ENCODE results near the gene COL1A2.

The COL1A2 gene

GRCh38 chr7:94440451-94441039 lies 45.9 kb downstream of the COL1A2 start:
- no peak overlapping the region for H3K27ac Mint-ChIP-seq
- peaks cover 4% of the 10 kb centered on the region for H3K4me1 Mint-ChIP-seq (ENCODE audit: low read depth)
- no peaks in the 10 kb centered on the region for H3K9me3 Mint-ChIP-seq
- peaks cover 36% of the 10 kb centered on the region for H3K27me3 Mint-ChIP-seq (ENCODE audit: low read depth)
- DNase-seq (ENCODE audit: low spot score) = no peak
- no peak overlapping the region for H3K4me3 Mint-ChIP-seq
- H3K36me3 Mint-ChIP-seq (ENCODE audit: low read depth) = no peaks in the 10 kb centered on the region

GRCh38 chr7:94441138-94441537 lies 46.4 kb downstream of the COL1A2 start:
- no peak overlapping the region for H3K27ac Mint-ChIP-seq
- peaks cover 2% of the 10 kb centered on the region for H3K4me1 Mint-ChIP-seq (ENCODE audit: low read depth)
- DNase-seq (ENCODE audit: low spot score) = no peak
- H3K4me3 Mint-ChIP-seq = no peak overlapping the region
- no peaks in the 10 kb centered on the region for H3K36me3 Mint-ChIP-seq (ENCODE audit: low read depth)
- peaks cover 36% of the 10 kb centered on the region for H3K27me3 Mint-ChIP-seq (ENCODE audit: low read depth)
- H3K9me3 Mint-ChIP-seq = no peaks in the 10 kb centered on the region

- Mint-ChIP-seq H3K4me3 (no peak overlapping the region), H3K27ac (no peak overlapping the region), H3K36me3 (ENCODE audit: low read depth) (no peaks in the 10 kb centered on the region), H3K4me1 (ENCODE audit: low read depth) (no peaks in the 10 kb centered on the region), H3K27me3 (ENCODE audit: low read depth) (peaks cover 29% of the 10 kb centered on the region), H3K9me3 (no peaks in the 10 kb centered on the region)
- no peak for DNase-seq (ENCODE audit: low spot score)
Measured at GRCh38 chr7:94442639-94443038, 47.9 kb downstream of the COL1A2 start.

GRCh38 chr7:94444813-94445212 lies 50.1 kb downstream of the COL1A2 start:
- Mint-ChIP-seq H3K4me3 (no peak overlapping the region), H3K4me1 (ENCODE audit: low read depth) (no peaks in the 10 kb centered on the region), H3K36me3 (ENCODE audit: low read depth) (no peaks in the 10 kb centered on the region), H3K27me3 (ENCODE audit: low read depth) (peaks cover 17% of the 10 kb centered on the region), H3K9me3 (no peaks in the 10 kb centered on the region), H3K27ac (no peak overlapping the region)
- DNase-seq (ENCODE audit: low spot score) = no peak

- H3K4me3 Mint-ChIP-seq = no peak overlapping the region
- no peak overlapping the region for H3K27ac Mint-ChIP-seq
- no peak for DNase-seq (ENCODE audit: low spot score)
- H3K27me3 Mint-ChIP-seq (ENCODE audit: low read depth) = peaks cover 20% of the 10 kb centered on the region
- no peaks in the 10 kb centered on the region for H3K36me3 Mint-ChIP-seq (ENCODE audit: low read depth)
- no peaks in the 10 kb centered on the region for H3K4me1 Mint-ChIP-seq (ENCODE audit: low read depth)
- H3K9me3 Mint-ChIP-seq = no peaks in the 10 kb centered on the region
Measured at GRCh38 chr7:94445696-94446194, 51.0 kb downstream of the COL1A2 start.

- H3K27ac Mint-ChIP-seq = no peak overlapping the region
- H3K4me1 Mint-ChIP-seq (ENCODE audit: low read depth) = no peaks in the 10 kb centered on the region
- peaks cover 21% of the 10 kb centered on the region for H3K27me3 Mint-ChIP-seq (ENCODE audit: low read depth)
- DNase-seq (ENCODE audit: low spot score) = no peak
- H3K36me3 Mint-ChIP-seq (ENCODE audit: low read depth) = no peaks in the 10 kb centered on the region
- no peak overlapping the region for H3K4me3 Mint-ChIP-seq
- no peaks in the 10 kb centered on the region for H3K9me3 Mint-ChIP-seq
Measured at GRCh38 chr7:94446308-94446707, 51.6 kb downstream of the COL1A2 start.

GRCh38 chr7:94449151-94449725 lies 54.5 kb downstream of the COL1A2 start:
- no peak for DNase-seq (ENCODE audit: low spot score)
- H3K36me3 Mint-ChIP-seq (ENCODE audit: low read depth) = no peaks in the 10 kb centered on the region
- H3K27me3 Mint-ChIP-seq (ENCODE audit: low read depth) = peaks cover 16% of the 10 kb centered on the region
- no peak overlapping the region for H3K4me3 Mint-ChIP-seq
- H3K9me3 Mint-ChIP-seq = no peaks in the 10 kb centered on the region
- H3K4me1 Mint-ChIP-seq (ENCODE audit: low read depth) = no peaks in the 10 kb centered on the region
- no peak overlapping the region for H3K27ac Mint-ChIP-seq

- no peak for DNase-seq (ENCODE audit: low spot score)
- Mint-ChIP-seq H3K4me1 (ENCODE audit: low read depth) (no peaks in the 10 kb centered on the region), H3K9me3 (no peaks in the 10 kb centered on the region), H3K27me3 (ENCODE audit: low read depth) (peaks cover 12% of the 10 kb centered on the region), H3K27ac (no peak overlapping the region), H3K4me3 (no peak overlapping the region), H3K36me3 (ENCODE audit: low read depth) (no peaks in the 10 kb centered on the region)
Measured at GRCh38 chr7:94450044-94450697, 55.5 kb downstream of the COL1A2 start.

- no peaks in the 10 kb centered on the region for H3K4me1 Mint-ChIP-seq (ENCODE audit: low read depth)
- H3K27ac Mint-ChIP-seq = no peak overlapping the region
- H3K27me3 Mint-ChIP-seq (ENCODE audit: low read depth) = peaks cover 7% of the 10 kb centered on the region
- H3K4me3 Mint-ChIP-seq = no peak overlapping the region
- DNase-seq (ENCODE audit: low spot score) = no peak
- H3K36me3 Mint-ChIP-seq (ENCODE audit: low read depth) = no peaks in the 10 kb centered on the region
- no peaks in the 10 kb centered on the region for H3K9me3 Mint-ChIP-seq
Measured at GRCh38 chr7:94451187-94451586, 56.5 kb downstream of the COL1A2 start.

- Mint-ChIP-seq H3K4me3 (no peak overlapping the region), H3K27ac (no peak overlapping the region), H3K9me3 (no peaks in the 10 kb centered on the region), H3K4me1 (ENCODE audit: low read depth) (no peaks in the 10 kb centered on the region), H3K36me3 (ENCODE audit: low read depth) (no peaks in the 10 kb centered on the region), H3K27me3 (ENCODE audit: low read depth) (peaks cover 7% of the 10 kb centered on the region)
- no peak for DNase-seq (ENCODE audit: low spot score)
Measured at GRCh38 chr7:94452239-94452638, 57.5 kb downstream of the COL1A2 start.

GRCh38 chr7:94453898-94454297 lies 59.2 kb downstream of the COL1A2 start:
- Mint-ChIP-seq H3K27ac (no peak overlapping the region), H3K9me3 (no peaks in the 10 kb centered on the region), H3K4me1 (ENCODE audit: low read depth) (no peaks in the 10 kb centered on the region), H3K36me3 (ENCODE audit: low read depth) (no peaks in the 10 kb centered on the region), H3K27me3 (ENCODE audit: low read depth) (peaks cover 7% of the 10 kb centered on the region), H3K4me3 (no peak overlapping the region)
- no peak for DNase-seq (ENCODE audit: low spot score)

- no peak for DNase-seq (ENCODE audit: low spot score)
- Mint-ChIP-seq H3K27me3 (ENCODE audit: low read depth) (no peaks in the 10 kb centered on the region), H3K36me3 (ENCODE audit: low read depth) (no peaks in the 10 kb centered on the region), H3K4me1 (ENCODE audit: low read depth) (no peaks in the 10 kb centered on the region), H3K9me3 (no peaks in the 10 kb centered on the region), H3K4me3 (no peak overlapping the region), H3K27ac (no peak overlapping the region)
Measured at GRCh38 chr7:94458041-94458440, 63.3 kb downstream of the COL1A2 start.

- Mint-ChIP-seq H3K36me3 (ENCODE audit: low read depth) (no peaks in the 10 kb centered on the region), H3K4me1 (ENCODE audit: low read depth) (no peaks in the 10 kb centered on the region), H3K27me3 (ENCODE audit: low read depth) (peaks cover 4% of the 10 kb centered on the region), H3K4me3 (no peak overlapping the region), H3K27ac (no peak overlapping the region), H3K9me3 (no peaks in the 10 kb centered on the region)
- DNase-seq (ENCODE audit: low spot score) = no peak
Measured at GRCh38 chr7:94466516-94466915, 71.8 kb downstream of the COL1A2 start.

GRCh38 chr7:94471604-94472003 lies 76.9 kb downstream of the COL1A2 start:
- no peak for DNase-seq (ENCODE audit: low spot score)
- H3K4me3 Mint-ChIP-seq = no peak overlapping the region
- H3K27me3 Mint-ChIP-seq (ENCODE audit: low read depth) = peaks cover 16% of the 10 kb centered on the region
- no peaks in the 10 kb centered on the region for H3K4me1 Mint-ChIP-seq (ENCODE audit: low read depth)
- no peak overlapping the region for H3K27ac Mint-ChIP-seq
- H3K9me3 Mint-ChIP-seq = no peaks in the 10 kb centered on the region
- H3K36me3 Mint-ChIP-seq (ENCODE audit: low read depth) = no peaks in the 10 kb centered on the region

All from T-helper 2 cell treated with Interferon-gamma antibody and Interleukin-4, amounts not matched to agents 5 μg/mL and 100 μg/mL, for 36 hours (primary cell).